HepG2 (cell line): ENCODE measurements around the gene C4BPA. TPM values are rescaled to one million over a fixed set of nuclear protein-coding genes. Genes with fewer than 3 reads are reported as not detected.

Experiments
- ATAC-seq: fragments of 200-7000 bp; cut with Tn5 transposase; 3 replicates; pipeline ENCODE4 v1.9.1; 2020; ENCODE audit warnings: mild to moderate bottlenecking, moderate library complexity
- BruUV-seq: library from RNA; stranded (reverse); fragments of 400-500 nt; replicated peaks from 2 replicates; lab custom pipeline; 2021; lab: Mats Ljungman, UMichigan
- CTCF ChIA-PET: fragments of 300-600 bp; formaldehyde crosslinking; extraction: SDS; loops from one replicate; lab custom pipeline; 2021; ENCODE audit warnings: low total read pairs, inconsistent platforms, low intra/inter-chr PET ratio; lab: Yijun Ruan, JAX
- POLR2A ChIA-PET: fragments of 350-600 bp; sonication (Branson Sonifier 250); formaldehyde crosslinking; loops from one replicate; lab custom pipeline; 2020; ENCODE audit warnings: antibody characterized with exemption, inconsistent platforms; lab: Yijun Ruan, JAX
- DNase-seq: peaks from one replicate; pipeline ENCODE4 v3.0.0-alpha.2; 2015; ENCODE audit warnings: low spot score
- FAIRE-seq: peaks from 3 replicates; lab custom pipeline; 2011; peaks lifted over from hg19 to GRCh38; lab: Jason Lieb, UNC
- H2AFZ ChIP-seq: one replicate; pipeline ENCODE4 v1.6.1; 2011; ENCODE audit warnings: low read length, inconsistent platforms
- H3K27ac ChIP-seq: fragments of 300-600 bp; 3 replicates; pipeline ENCODE4 v1.8.0; 2011; ENCODE audit warnings: mixed run types, mild to moderate bottlenecking, mixed read lengths, low read length, inconsistent platforms; ENCODE audit not compliant: insufficient read depth; ENCODE audit errors: extremely low read length
- H3K27me3 ChIP-seq, 2 experiments: fragments of 200-600 bp in 1 of 2; 2 replicates in 1 of 2; 3 replicates in 1 of 2; pipeline versions ENCODE4 v1.6.0 to v1.8.0; 2011; ENCODE audit warnings: low read length in 2 of 2, mild to moderate bottlenecking in 2 of 2, moderate library complexity in 2 of 2, inconsistent platforms in 1 of 2; ENCODE audit not compliant: insufficient read depth in 2 of 2, control insufficient read depth in 1 of 2
- H3K36me3 ChIP-seq, 2 experiments: fragments of 200-600 bp in 1 of 2; replicated peaks in 1 of 2; 2 replicates in 1 of 2; 3 replicates in 1 of 2; pipeline versions ENCODE4 v1.5.1 to v1.8.0; 2011; ENCODE audit warnings: low read length in 2 of 2, inconsistent platforms in 1 of 2; ENCODE audit not compliant: insufficient read depth in 2 of 2, control insufficient read depth in 1 of 2
- H3K4me1 ChIP-seq: 2 replicates; pipeline ENCODE4 v1.5.1; 2012; ENCODE audit warnings: low read length, inconsistent platforms; ENCODE audit not compliant: insufficient read depth
- H3K4me2 ChIP-seq: 2 replicates; pipeline ENCODE4 v1.6.0; 2011; ENCODE audit warnings: low read depth, low read length, inconsistent platforms
- H3K4me3 ChIP-seq, 3 experiments: fragments of 200-600 bp in 1 of 3; sonication (generic), shearing (Covaris generic) in 1 of 3; replicated peaks in 1 of 3; 2 replicates each; pipeline ENCODE4 v1.5.1; 2011 to 2016; ENCODE audit warnings: low read length in 3 of 3, inconsistent platforms in 2 of 3, low read depth in 2 of 3, mild to moderate bottlenecking in 2 of 3, control low read depth in 1 of 3, mixed read lengths in 1 of 3; ENCODE audit not compliant: insufficient read depth in 1 of 3
- H3K79me2 ChIP-seq: one replicate; pipeline ENCODE4 v1.6.1; 2011; ENCODE audit warnings: low read length, inconsistent platforms; ENCODE audit not compliant: insufficient read depth
- H3K9ac ChIP-seq: 2 replicates; pipeline ENCODE4 v1.6.0; 2011; ENCODE audit warnings: mild to moderate bottlenecking, low read depth, low read length, inconsistent platforms; ENCODE audit not compliant: insufficient read depth
- H3K9me3 ChIP-seq: 2 replicates; pipeline ENCODE4 v1.5.1; 2012; ENCODE audit warnings: mild to moderate bottlenecking, low read length
- H4K20me1 ChIP-seq: 2 replicates; pipeline ENCODE4 v1.6.0; 2011; ENCODE audit warnings: inconsistent platforms, mild to moderate bottlenecking, low read length, moderate library complexity; ENCODE audit not compliant: insufficient read depth
- CREM ChIP-seq, 2 experiments: sonication (generic) in 1 of 2; formaldehyde crosslinking in 1 of 2; IDR thresholded peaks; 2 replicates each; pipeline versions ENCODE4 v1.4.0 to v1.6.1; 2016 to 2020; ENCODE audit warnings: antibody characterized with exemption in 1 of 2, mild to moderate bottlenecking in 1 of 2, missing genetic modification reagents in 1 of 2
- GTF3A ChIP-seq: sonication (generic); formaldehyde crosslinking; conservative IDR thresholded peaks from 2 replicates; pipeline ENCODE4 v1.4.0; 2020; ENCODE audit warnings: mild to moderate bottlenecking, missing genetic modification reagents
- MEF2D ChIP-seq: sonication (generic); formaldehyde crosslinking; IDR thresholded peaks from 2 replicates; pipeline ENCODE4 v1.5.1; 2020; ENCODE audit warnings: mild to moderate bottlenecking, missing genetic modification reagents
- RXRA ChIP-seq: sonication (generic); formaldehyde crosslinking; IDR thresholded peaks from 2 replicates; pipeline ENCODE4 v1.5.1; 2020; ENCODE audit warnings: missing genetic modification reagents
- SIN3B ChIP-seq: fragments of 150-350 bp; IDR thresholded peaks from 2 replicates; pipeline ENCODE4 v1.6.1; 2014; ENCODE audit warnings: low read length
- TBP ChIP-seq: sonication (generic); formaldehyde crosslinking; IDR thresholded peaks from 2 replicates; pipeline ENCODE4 v1.5.0; 2020; ENCODE audit warnings: missing genetic modification reagents
- TRIM24 ChIP-seq: sonication (generic); formaldehyde crosslinking; IDR thresholded peaks from 2 replicates; pipeline ENCODE4 v1.8.0; 2022; ENCODE audit warnings: mild to moderate bottlenecking, missing genetic modification reagents
- ZNF121 ChIP-seq: sonication (generic); formaldehyde crosslinking; IDR thresholded peaks from 2 replicates; pipeline ENCODE4 v1.5.0; 2020; ENCODE audit warnings: mild to moderate bottlenecking, missing genetic modification reagents
- ZNF160 ChIP-seq: sonication (generic); formaldehyde crosslinking; IDR thresholded peaks from 2 replicates; pipeline ENCODE4 v1.8.0; 2022; ENCODE audit warnings: mild to moderate bottlenecking, inconsistent platforms, missing genetic modification reagents
- ZNF460 ChIP-seq: sonication (generic); formaldehyde crosslinking; IDR thresholded peaks from 2 replicates; pipeline ENCODE4 v1.5.1; 2020; ENCODE audit warnings: missing genetic modification reagents, mild to moderate bottlenecking, borderline replicate concordance
- ZNF703 ChIP-seq: sonication (generic); formaldehyde crosslinking; IDR thresholded peaks from 2 replicates; pipeline ENCODE4 v1.5.1; 2020; ENCODE audit warnings: missing genetic modification reagents, mild to moderate bottlenecking, moderate library complexity, borderline replicate concordance
- WGBS: methylation state at CpG from one replicate; pipeline ENCODE4 v1.1.6; 2017; ENCODE audit warnings: low lambda C conversion rate; 5-methylcytosine and 5-hydroxymethylcytosine counted together
- in situ Hi-C: cut with HindIII; loops from 2 replicates; pipeline ENCODE4 v1.10.0; 2017; ENCODE audit warnings: low pct_unique_long_range_greater_than_20kb; ENCODE audit not compliant: extremely low pct_ligation_motif_present
- intact Hi-C: fragments of 100-400 bp; cut with micrococcal nuclease; formaldehyde crosslinking; loops from one replicate; pipeline ENCODE4 v1.10.0; 2022; ENCODE audit not compliant: unreplicated experiment
- polyA plus RNA-seq, 8 experiments: library from polyadenylated mRNA; depleted of rRNA in 3 of 8; stranded (reverse) in 7 of 8; unstranded in 1 of 8; fragments of >200 nt; fragmentation: Illumina TruSeq in 4 of 8; extraction: Trizol in 4 of 8; gene quantifications; 2 replicates each; pipeline versions ENCODE4 v1.2.1 to v1.2.3, GENCODE V29; 2011 to 2016; ENCODE audit warnings: low read depth in 4 of 8, missing spikeins in 1 of 8, mixed read lengths in 1 of 8; ENCODE audit not compliant: insufficient read depth in 1 of 8
- total RNA-seq, 5 experiments: library from RNA; depleted of rRNA; stranded (reverse); fragments of >200 nt; fragmentation: Illumina TruSeq; extraction: Trizol; gene quantifications; 2 replicates each; pipeline ENCODE4 v1.2.3, GENCODE V29; 2016; ENCODE audit warnings: low read depth in 1 of 5
- TF ChIP-seq, protein P1 (sequence below): IDR thresholded peaks from 2 replicates; pipeline ENCODE4 v1.6.1; 2016; ENCODE audit warnings: control low read depth
- TF ChIP-seq, protein P2 (sequence below): sonication (generic); formaldehyde crosslinking; IDR thresholded peaks from 2 replicates; pipeline ENCODE4 v1.4.0; 2020; ENCODE audit warnings: missing genetic modification reagents

C4BPA gene
- total and polyA plus RNA-seq, 2 of the 13 experiments (the other 11 are each of a cell fraction or from before 2014, with no cell fraction given) = 32.1 to 60.1 TPM

DNA sequence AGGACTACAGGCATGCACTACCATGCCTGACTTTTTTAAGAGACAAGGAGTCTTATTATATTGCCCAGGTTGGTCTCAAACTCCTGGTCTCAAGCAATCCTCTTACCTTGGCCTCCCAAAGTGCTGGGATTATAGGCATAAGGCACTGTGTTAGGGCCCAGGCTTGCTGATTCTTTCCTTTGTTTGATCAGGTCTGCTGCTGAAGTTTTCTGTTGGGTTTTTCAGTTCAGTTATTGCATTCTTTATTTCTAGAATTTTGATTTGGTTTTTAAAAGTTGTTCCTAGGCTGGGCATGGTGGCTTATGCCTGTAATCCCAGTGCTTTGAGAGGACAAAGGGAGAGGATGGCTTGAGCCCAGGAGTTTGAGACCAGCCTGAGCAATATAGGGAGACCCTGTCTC, 47.9 kb downstream of the C4BPA start:
- Histone ChIP-seq H3K36me3 (no peaks in the 10 kb centered on the region), H3K4me1 (no peaks in the 10 kb centered on the region), H3K27me3 (no peaks in the 10 kb centered on the region; a peak in 1 of 5 replicates), H3K9me3 (peaks cover 10% of the 10 kb centered on the region; the same call in 1 of the 2 replicates), H4K20me1 (no peaks in the 10 kb centered on the region), H3K79me2 (no peaks in the 10 kb centered on the region), H3K4me2 (no peak overlapping the region), H3K4me3 (no peak overlapping the region), H3K27ac (no peak overlapping the region), H2AFZ (no peak overlapping the region), H3K9ac (no peak overlapping the region)
- TF ChIP-seq ZNF160 (CRISPR knock-in tag) (peak; percentile 100), CREM (IDR thresholded peaks at IDR 0.05) (no peak), CREM (CRISPR knock-in tag; IDR thresholded peaks at IDR 0.05) (no peak)
- ChIA-PET CTCF (no interaction called here), POLR2A (interaction anchor here (1.3 kb wide), 1 partner anchor 170 kb away, joined by 4 read pairs; no protein-coding TSS in a partner anchor)
- DNase-seq (no peak), FAIRE-seq (no peak), ATAC-seq (no peak)
- no TSS peak for BruUV-seq
- in situ Hi-C loops (no loop called here), intact Hi-C loops (loop anchor here (5.0 kb wide), 1 partner anchor 65 kb away; the partner anchor contains the start of gene C4BPB)

DNA sequence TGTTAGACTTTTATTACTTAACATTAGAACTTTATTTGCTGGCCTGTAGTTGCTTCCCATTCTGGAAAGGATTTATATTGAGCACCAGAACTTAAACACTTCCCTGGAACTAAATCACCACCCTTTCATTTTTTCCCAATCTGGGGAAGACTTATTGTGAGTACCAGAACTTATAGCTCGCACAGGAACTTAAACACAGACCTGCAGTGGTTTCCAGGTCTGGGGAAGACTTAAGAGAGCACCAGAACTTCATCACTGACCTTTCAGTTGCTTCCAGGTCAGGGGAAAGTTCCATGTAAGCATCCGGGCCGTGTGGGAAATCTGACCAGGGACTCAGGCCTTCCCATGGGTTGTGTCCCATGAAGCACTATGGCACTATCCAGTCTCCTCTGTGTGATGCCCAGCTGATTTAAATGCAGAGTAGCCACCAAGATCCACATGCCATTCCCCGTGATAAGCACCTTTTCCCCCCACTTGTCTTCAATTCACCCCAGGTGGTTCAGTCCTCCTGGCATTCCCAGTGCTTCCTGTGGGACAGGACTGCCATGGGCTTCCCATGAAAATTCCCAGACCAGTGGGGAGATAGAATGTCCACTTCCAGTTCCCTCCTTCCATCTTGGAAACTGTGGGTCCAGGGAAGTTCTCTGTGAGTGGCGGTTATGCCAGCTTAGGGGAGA, 48.9 kb downstream of the C4BPA start:
- peak overlapping the region; percentile 75 for H3K27ac ChIP-seq
- H2AFZ ChIP-seq = peak overlapping the region; percentile 100
- H3K4me3 ChIP-seq = peak overlapping the region; percentile 58 to 69 (median 68)
- no peaks in the 10 kb centered on the region for H4K20me1 ChIP-seq
- peak; percentile 98 for ATAC-seq
- H3K9ac ChIP-seq = peak overlapping the region; percentile 63
- POLR2A ChIA-PET = interaction anchor here (1.3 to 1.6 kb wide), 2 partner anchors 48 to 169 kb away, joined by 4 to 6 read pairs; partner anchors contain the start of gene C4BPA
- intact Hi-C loops = loop anchor here (5.0 kb wide), 1 partner anchor 66 kb away; the partner anchor contains the start of gene C4BPB
- peaks cover 10% of the 10 kb centered on the region; the same call in 1 of the 2 replicates for H3K9me3 ChIP-seq
- H3K79me2 ChIP-seq = no peaks in the 10 kb centered on the region
- H3K4me2 ChIP-seq = peak overlapping the region; percentile 85
- no peaks in the 10 kb centered on the region; a peak in 1 of 5 replicates for H3K27me3 ChIP-seq
- 3% methylated on average over 4 of the region's 5 CpGs for WGBS
- CTCF ChIA-PET = no interaction called here
- no TSS peak for BruUV-seq
- peak; percentile 94 for FAIRE-seq
- H3K4me1 ChIP-seq = no peaks in the 10 kb centered on the region
- DNase-seq = peak; percentile 87
- in situ Hi-C loops = no loop called here
- no peaks in the 10 kb centered on the region for H3K36me3 ChIP-seq
- TF ChIP-seq TBP (CRISPR knock-in tag) (no peak), ZNF703 (CRISPR knock-in tag) (no peak), GTF3A (CRISPR knock-in tag) (no peak), RXRA (CRISPR knock-in tag) (peak; percentile 26; the same call in 1 of the 2 replicates), ZNF121 (no peak), SIN3B (peak; percentile 63; the same call in 1 of the 2 replicates), ZNF460 (no peak), TRIM24 (CRISPR knock-in tag) (no peak), MEF2D (CRISPR knock-in tag) (0 out of 2 replicates have a peak, but pooled peaks have one; percentile 26)
- TF ChIP-seq, protein P1, sequence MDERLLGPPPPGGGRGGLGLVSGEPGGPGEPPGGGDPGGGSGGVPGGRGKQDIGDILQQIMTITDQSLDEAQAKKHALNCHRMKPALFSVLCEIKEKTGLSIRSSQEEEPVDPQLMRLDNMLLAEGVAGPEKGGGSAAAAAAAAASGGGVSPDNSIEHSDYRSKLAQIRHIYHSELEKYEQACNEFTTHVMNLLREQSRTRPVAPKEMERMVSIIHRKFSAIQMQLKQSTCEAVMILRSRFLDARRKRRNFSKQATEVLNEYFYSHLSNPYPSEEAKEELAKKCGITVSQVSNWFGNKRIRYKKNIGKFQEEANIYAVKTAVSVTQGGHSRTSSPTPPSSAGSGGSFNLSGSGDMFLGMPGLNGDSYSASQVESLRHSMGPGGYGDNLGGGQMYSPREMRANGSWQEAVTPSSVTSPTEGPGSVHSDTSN (CRISPR knock-in tag) = no peak
- TF ChIP-seq, protein P2, sequence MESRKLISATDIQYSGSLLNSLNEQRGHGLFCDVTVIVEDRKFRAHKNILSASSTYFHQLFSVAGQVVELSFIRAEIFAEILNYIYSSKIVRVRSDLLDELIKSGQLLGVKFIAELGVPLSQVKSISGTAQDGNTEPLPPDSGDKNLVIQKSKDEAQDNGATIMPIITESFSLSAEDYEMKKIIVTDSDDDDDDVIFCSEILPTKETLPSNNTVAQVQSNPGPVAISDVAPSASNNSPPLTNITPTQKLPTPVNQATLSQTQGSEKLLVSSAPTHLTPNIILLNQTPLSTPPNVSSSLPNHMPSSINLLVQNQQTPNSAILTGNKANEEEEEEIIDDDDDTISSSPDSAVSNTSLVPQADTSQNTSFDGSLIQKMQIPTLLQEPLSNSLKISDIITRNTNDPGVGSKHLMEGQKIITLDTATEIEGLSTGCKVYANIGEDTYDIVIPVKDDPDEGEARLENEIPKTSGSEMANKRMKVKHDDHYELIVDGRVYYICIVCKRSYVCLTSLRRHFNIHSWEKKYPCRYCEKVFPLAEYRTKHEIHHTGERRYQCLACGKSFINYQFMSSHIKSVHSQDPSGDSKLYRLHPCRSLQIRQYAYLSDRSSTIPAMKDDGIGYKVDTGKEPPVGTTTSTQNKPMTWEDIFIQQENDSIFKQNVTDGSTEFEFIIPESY (CRISPR knock-in tag) = no peak
